ENCODE measurements around the gene NUMA1. TPM values are rescaled to one million over a fixed set of nuclear protein-coding genes. Genes with fewer than 3 reads are reported as not detected.

Gene NUMA1
- total and polyA plus RNA-seq, 9 of the 15 experiments (the other 6 are each of a cell fraction or from before 2014, with no cell fraction given): 4.1 to 104 (median 51.2) TPM

- peak; percentile 81; the same call in 1 of the 2 replicates for TF ChIP-seq HMBOX1 (IDR thresholded peaks at IDR 0.05)
- TF ChIP-seq ZNF316 (IDR thresholded peaks at IDR 0.05): no peak
- in situ Hi-C loops (cut with MboI): no loop called here
- Histone ChIP-seq H3K79me2 (ENCODE audit: control insufficient read depth, insufficient read depth, low read length) (peaks cover 30% of the 10 kb centered on the region), H3K4me3 (no peak overlapping the region), H3K36me3 (ENCODE audit: control insufficient read depth, insufficient read depth, low read length) (peaks cover 3% of the 10 kb centered on the region; the same call in 2 of the 3 replicates), H3K4me1 (replicated peaks in 1 of 2; ENCODE audit: control insufficient read depth in 2 of 2, insufficient read depth in 2 of 2, low read length in 2 of 2) (peaks cover 6 to 11% of the 10 kb centered on the region in 2 experiments; a peak in 3 of 5 replicates), H4K20me1 (replicated peaks; ENCODE audit: control insufficient read depth, insufficient read depth, low read length) (0 out of 2 replicates have a peak, but pooled peaks cover 6% of the 10 kb centered on the region), H3K4me2 (ENCODE audit: insufficient read depth, low read length) (peak overlapping the region; percentile 95), H3K27ac (ENCODE audit: extremely low read depth, low read depth, low read length) (peak overlapping the region; percentile 76; the same call in 1 of the 3 replicates), H3K9me3 (replicated peaks; ENCODE audit: control insufficient read depth, insufficient read depth, low read depth, low read length) (no peaks in the 10 kb centered on the region), H3K27me3 (ENCODE audit: control insufficient read depth in 2 of 2, insufficient read depth in 2 of 2, low read length in 2 of 2) (no peaks in the 10 kb centered on the region), H3K9me1 (ENCODE audit: control insufficient read depth, insufficient read depth, low read length) (no peaks in the 10 kb centered on the region), H3K9ac (ENCODE audit: insufficient read depth in 1 of 2, low read depth in 2 of 2, low read length in 2 of 2) (no peak overlapping the region), H2AFZ (ENCODE audit: low read depth, low read length) (peak overlapping the region; percentile 99)
- no TSS peak for BruUV-seq (replicated peaks)
- CTCF ChIA-PET (ENCODE audit: low intra/inter-chr PET ratio): no interaction called here
- intact Hi-C loops (cut with micrococcal nuclease): loop anchor here (2.0 kb wide), 1 partner anchor 41 kb away; no protein-coding TSS in a partner anchor
- POLR2A ChIA-PET: interaction anchor here (0.7 to 2.3 kb wide), 7 partner anchors 9 to 31 kb away, joined by 3 to 15 read pairs (median 5); partner anchors contain the start of genes ANAPC15 and LAMTOR1
- FAIRE-seq: no peak
- 84% methylated on average over 3 of the region's 3 CpGs for WGBS (ENCODE audit: insufficient coverage, low coverage, missing lambda C conversion rate)
- DNase-seq (ENCODE audit: extremely low read depth in 1 of 4, low spot score in 3 of 4): no peak
- ATAC-seq: no peak
Measured at GRCh38 chr11:72081821-72082453, 1.6 kb upstream of the NUMA1 start.

GRCh38 chr11:72081184-72081644, 872 bp upstream of the NUMA1 start:
- in situ Hi-C loops (cut with MboI): no loop called here
- TF ChIP-seq ZNF124 (CRISPR knock-in tag; IDR thresholded peaks at IDR 0.05) (no peak), CBFA2T3 (IDR thresholded peaks at IDR 0.05) (no peak), ZZZ3 (IDR thresholded peaks at IDR 0.05) (0 out of 2 replicates have a peak, but pooled peaks have one; percentile 55), NR2C2 (CRISPR knock-in tag; IDR thresholded peaks at IDR 0.05) (no peak), NR2C2 (tag; IDR thresholded peaks at IDR 0.05) (no peak), KDM5B (IDR thresholded peaks at IDR 0.05; ENCODE audit: insufficient replicate concordance, low read depth, low read length) (no peak), STAG1 (CRISPR knock-in tag; IDR thresholded peaks at IDR 0.05; ENCODE audit: borderline replicate concordance) (no peak), ZNF175 (CRISPR knock-in tag; IDR thresholded peaks at IDR 0.05; ENCODE audit: low read depth) (no peak), FOXP1 (CRISPR knock-in tag; IDR thresholded peaks at IDR 0.05) (0 out of 2 replicates have a peak, but pooled peaks have one; percentile 36)

More at GRCh38 chr11:72081184-72081644, 872 bp upstream of the NUMA1 start:
- peaks cover 38% of the 10 kb centered on the region for H3K79me2 ChIP-seq (ENCODE audit: control insufficient read depth, insufficient read depth, low read length)
- H3K9ac ChIP-seq (ENCODE audit: insufficient read depth in 1 of 2, low read depth in 2 of 2, low read length in 2 of 2): peak overlapping the region; percentile 82 to 84
- 50% methylated on average over 21 of the region's 21 CpGs for WGBS (ENCODE audit: insufficient coverage, low coverage, missing lambda C conversion rate)
- H3K4me2 ChIP-seq (ENCODE audit: insufficient read depth, low read length): peak overlapping the region; percentile 95
- H3K4me3 ChIP-seq: peak overlapping the region; percentile 70
- no peaks in the 10 kb centered on the region for H3K27me3 ChIP-seq (ENCODE audit: control insufficient read depth in 2 of 2, insufficient read depth in 2 of 2, low read length in 2 of 2)
- no peak for ATAC-seq
- intact Hi-C loops (cut with micrococcal nuclease): loop anchor here (2.0 kb wide), 1 partner anchor 40 kb away; no protein-coding TSS in a partner anchor
- H3K9me3 ChIP-seq (replicated peaks; ENCODE audit: control insufficient read depth, insufficient read depth, low read depth, low read length): no peaks in the 10 kb centered on the region
- peaks cover 3% of the 10 kb centered on the region; the same call in 2 of the 3 replicates for H3K36me3 ChIP-seq (ENCODE audit: control insufficient read depth, insufficient read depth, low read length)
- H3K9me1 ChIP-seq (ENCODE audit: control insufficient read depth, insufficient read depth, low read length): no peaks in the 10 kb centered on the region
- no peak for DNase-seq (ENCODE audit: extremely low read depth in 1 of 4, low spot score in 3 of 4)
- BruUV-seq (replicated peaks): TSS peak; percentile 76
- ChIA-PET POLR2A (interaction anchor here (1.3 to 2.3 kb wide), 4 partner anchors 9 to 20 kb away, joined by 5 to 15 read pairs (median 8); no protein-coding TSS in a partner anchor), CTCF (ENCODE audit: low intra/inter-chr PET ratio) (no interaction called here)
- no peak for FAIRE-seq
- H4K20me1 ChIP-seq (replicated peaks; ENCODE audit: control insufficient read depth, insufficient read depth, low read length): 0 out of 2 replicates have a peak, but pooled peaks cover 6% of the 10 kb centered on the region
- peak overlapping the region; percentile 99 for H2AFZ ChIP-seq (ENCODE audit: low read depth, low read length)
- peak overlapping the region; percentile 76 for H3K27ac ChIP-seq (ENCODE audit: extremely low read depth, low read depth, low read length)
- H3K4me1 ChIP-seq (replicated peaks in 1 of 2; ENCODE audit: control insufficient read depth in 2 of 2, insufficient read depth in 2 of 2, low read length in 2 of 2): peaks cover 6 to 11% of the 10 kb centered on the region in 2 experiments; a peak in 3 of 5 replicates

Data from K562 (cell line).